IPS-18c (cell line): ENCODE results near the gene HES1.
"Not testable (repeated sequence)": the region's sequence is repeated elsewhere in the genome, so short reads cannot be mapped to it uniquely, and the experiment has no call there.

Experiments used
- H3K4me3 ChIP-seq: 2 replicates; pipeline ENCODE4 v1.7.0; 2013; ENCODE audit warnings: low read depth, mild to moderate bottlenecking, low read length, moderate library complexity; ENCODE audit not compliant: insufficient read depth
- H3K9me3 ChIP-seq: one replicate; pipeline ENCODE4 v1.6.1; 2013; ENCODE audit warnings: mild to moderate bottlenecking, low read length, moderate library complexity; ENCODE audit not compliant: control insufficient read depth, insufficient read depth

Gene HES1

DNA sequence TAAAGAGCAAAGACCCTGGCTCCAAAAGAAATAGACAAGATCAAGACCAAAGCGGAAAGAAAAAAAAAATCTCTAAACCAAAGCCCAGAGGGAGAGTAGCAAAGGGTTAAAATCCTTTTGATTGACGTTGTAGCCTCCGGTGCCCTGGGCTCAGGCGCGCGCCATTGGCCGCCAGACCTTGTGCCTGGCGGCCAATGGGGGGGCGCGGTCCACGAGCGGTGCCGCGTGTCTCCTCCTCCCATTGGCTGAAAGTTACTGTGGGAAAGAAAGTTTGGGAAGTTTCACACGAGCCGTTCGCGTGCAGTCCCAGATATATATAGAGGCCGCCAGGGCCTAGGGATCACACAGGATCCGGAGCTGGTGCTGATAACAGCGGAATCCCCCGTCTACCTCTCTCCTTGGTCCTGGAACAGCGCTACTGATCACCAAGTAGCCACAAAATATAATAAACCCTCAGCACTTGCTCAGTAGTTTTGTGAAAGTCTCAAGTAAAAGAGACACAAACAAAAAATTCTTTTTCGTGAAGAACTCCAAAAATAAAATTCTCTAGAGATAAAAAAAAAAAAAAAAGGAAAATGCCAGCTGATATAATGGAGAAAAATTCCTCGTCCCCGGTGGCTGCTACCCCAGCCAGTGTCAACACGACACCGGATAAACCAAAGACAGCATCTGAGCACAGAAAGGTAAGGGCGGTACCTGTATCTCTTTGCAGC, at the start of gene HES1:
Gene HES1, plus strand, starts transcription at position 343 of the 713 bp plus-strand sequence. Its CDS starts 233 bp downstream, at position 576.
- H3K4me3 ChIP-seq, result peak within 1 kb of the TSS; percentile 77
- no peaks in the 10 kb centered on the region for H3K9me3 ChIP-seq

GRCh38 chr3:194086388-194087075, 49.4 kb upstream of the HES1 start:
- no peaks in the 10 kb centered on the region for H3K9me3 ChIP-seq
- H3K4me3 ChIP-seq, result no peak overlapping the region

DNA sequence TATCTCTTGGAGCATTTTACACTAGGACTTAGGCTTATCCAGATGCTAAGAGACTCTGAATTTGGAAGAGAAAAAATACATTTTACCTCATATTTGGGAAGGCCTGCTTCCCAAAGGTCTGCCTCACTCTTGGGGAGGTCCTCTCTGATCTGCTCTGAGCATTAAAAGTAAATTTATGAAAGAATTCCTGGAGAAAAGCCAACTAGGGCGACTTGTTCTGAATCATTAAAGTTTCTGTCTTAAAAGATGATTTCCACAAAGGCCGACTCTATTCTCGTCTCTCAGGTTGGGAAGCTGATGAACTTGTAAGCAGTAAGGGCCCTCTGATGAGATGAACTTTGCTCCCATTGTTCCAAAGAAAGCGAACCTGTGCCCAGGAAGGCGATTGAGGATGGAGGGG, 48.7 kb upstream of the HES1 start:
- Histone ChIP-seq H3K4me3 (no peak overlapping the region), H3K9me3 (no peaks in the 10 kb centered on the region)

DNA sequence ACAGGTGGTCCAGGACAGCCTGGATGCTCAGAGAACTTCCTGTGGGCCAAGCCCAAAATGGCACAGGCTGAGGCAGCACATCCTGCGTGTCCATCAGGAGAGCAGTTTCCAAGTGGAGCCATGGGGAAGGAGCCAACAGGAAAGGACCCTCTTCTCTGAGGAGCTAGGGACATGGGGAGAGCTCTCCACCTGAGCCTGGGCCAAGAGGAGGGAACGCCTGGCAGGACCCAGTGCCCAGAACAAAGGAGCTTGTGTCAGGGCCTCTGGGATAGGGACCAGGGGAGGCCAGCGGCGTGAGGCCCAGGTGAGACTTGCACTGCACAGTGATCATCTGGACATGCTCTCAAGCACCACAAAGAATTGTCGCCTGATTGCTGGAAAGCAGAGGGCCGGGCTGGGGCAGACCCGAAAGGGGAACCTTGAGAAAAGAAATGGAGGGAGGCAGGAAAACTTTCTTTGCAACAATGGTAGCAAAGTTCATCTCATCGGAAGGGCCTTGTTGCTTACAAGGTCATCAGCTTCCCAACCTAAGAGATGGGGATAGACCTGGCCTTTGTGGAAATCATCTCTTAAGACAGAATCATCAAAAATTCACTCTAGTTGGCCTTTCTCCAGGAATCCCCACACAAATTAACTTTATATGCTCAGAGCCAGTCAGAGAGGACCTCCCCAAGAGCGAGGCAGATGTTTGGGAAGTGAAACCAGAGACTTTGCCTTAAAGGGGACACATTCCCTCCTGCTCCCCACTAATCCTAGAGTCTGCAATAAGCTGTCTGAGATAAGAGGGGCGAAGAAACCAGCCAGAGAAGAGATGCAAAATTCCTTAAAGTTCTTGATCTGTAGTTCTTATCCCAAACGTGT, 47.7 kb upstream of the HES1 start:
- Histone ChIP-seq H3K4me3 (no peak overlapping the region), H3K9me3 (no peaks in the 10 kb centered on the region)

GRCh38 chr3:194089357-194090177, 46.4 kb upstream of the HES1 start:
- Histone ChIP-seq H3K9me3 (no peaks in the 10 kb centered on the region), H3K4me3 (no peak overlapping the region)

DNA sequence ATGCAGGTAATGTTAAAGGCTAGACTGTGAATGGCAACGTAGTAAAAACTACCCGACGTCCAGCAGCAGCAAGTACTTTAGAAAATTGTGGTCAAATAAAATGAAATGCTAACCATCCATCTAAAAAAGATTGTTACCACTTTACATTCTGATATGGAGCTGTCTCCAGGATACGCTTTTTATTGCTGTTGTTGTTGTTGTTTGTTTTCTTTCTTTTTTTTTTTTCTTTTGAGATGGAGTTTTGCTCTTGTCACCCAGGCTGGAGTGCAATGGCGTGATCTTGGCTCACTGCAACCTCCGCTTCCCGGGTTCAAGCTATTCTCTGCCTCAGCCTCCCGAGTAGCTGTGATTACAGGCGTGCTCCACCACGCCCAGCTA, 45.8 kb upstream of the HES1 start:
- not testable (repeated sequence) for H3K4me3 ChIP-seq, H3K9me3 ChIP-seq

DNA sequence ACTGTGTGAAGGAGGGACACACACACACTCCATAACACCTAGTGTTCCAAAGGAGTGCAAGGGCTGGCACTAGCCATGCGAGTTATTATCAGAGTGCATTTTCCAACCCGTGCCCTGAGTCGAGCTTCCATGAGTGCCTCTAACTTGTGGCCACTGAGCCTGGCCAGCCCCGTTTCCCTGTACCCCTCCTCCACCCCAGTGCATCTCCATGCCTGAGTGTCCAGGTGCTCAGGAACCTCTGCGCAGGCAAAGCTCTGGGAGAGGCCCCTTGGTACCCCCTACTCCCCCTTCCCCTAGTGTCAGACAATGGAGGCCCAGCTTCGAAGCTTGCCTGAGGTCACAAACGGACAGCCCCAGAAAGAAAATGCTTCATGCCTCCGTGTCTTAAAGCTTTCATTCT, 45.2 kb upstream of the HES1 start:
- H3K4me3 ChIP-seq, result no peak overlapping the region
- no peaks in the 10 kb centered on the region for H3K9me3 ChIP-seq

GRCh38 chr3:194091141-194091540, 44.8 kb upstream of the HES1 start:
- Histone ChIP-seq H3K4me3 (no peak overlapping the region), H3K9me3 (no peaks in the 10 kb centered on the region)

GRCh38 chr3:194091897-194092296, 44.1 kb upstream of the HES1 start:
- H3K9me3 ChIP-seq, H3K4me3 ChIP-seq: not testable (repeated sequence)

DNA sequence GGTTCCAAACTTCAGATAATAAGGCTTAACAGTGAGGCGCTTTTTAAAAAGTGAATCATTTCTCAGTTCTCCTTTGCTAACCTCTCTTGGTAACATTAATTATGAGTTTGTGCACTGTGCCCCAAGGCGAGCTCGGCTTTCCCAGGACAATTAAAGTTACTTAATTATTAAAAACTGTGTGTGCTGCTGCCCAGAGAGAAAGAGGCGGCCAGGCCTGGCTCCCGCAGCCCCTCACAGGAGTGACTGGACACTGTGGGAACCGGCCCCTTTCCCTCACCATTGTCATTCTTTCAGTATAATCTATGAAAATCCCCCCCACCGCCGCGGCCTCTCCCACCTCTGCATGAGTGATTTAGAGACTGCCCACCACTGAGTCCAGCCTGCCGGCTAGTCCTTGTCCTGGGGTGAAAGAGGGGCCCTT, 43.1 kb upstream of the HES1 start:
- H3K9me3 ChIP-seq, result no peaks in the 10 kb centered on the region
- H3K4me3 ChIP-seq, result no peak overlapping the region

GRCh38 chr3:194093842-194094241, 42.1 kb upstream of the HES1 start:
- Histone ChIP-seq H3K9me3 (no peaks in the 10 kb centered on the region), H3K4me3 (no peak overlapping the region)

GRCh38 chr3:194095464-194095863, 40.5 kb upstream of the HES1 start:
- Histone ChIP-seq H3K4me3 (no peak overlapping the region), H3K9me3 (no peaks in the 10 kb centered on the region)

DNA sequence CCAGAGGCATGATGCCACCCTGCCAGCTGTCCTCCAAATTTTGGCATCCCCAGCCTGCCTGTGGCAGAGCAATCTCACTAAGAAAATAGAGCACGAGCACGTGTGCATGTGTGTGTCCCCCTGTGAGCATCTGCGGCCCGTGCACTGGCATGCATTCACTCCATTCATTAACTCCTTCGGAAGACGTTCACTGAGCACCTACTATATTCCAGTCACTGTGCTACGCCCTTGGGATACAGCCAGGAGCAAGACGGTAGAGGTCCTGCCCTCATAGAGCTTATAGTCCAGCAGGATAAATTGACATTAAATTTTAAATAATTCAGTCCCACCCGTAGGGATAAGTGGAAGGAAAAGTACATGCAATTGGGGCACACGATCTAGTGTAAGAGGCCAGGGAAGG, 40.0 kb upstream of the HES1 start:
- no peak overlapping the region for H3K4me3 ChIP-seq
- no peaks in the 10 kb centered on the region for H3K9me3 ChIP-seq

- H3K4me3 ChIP-seq, result no peak overlapping the region
- H3K9me3 ChIP-seq, result no peaks in the 10 kb centered on the region
Observed at GRCh38 chr3:194097141-194097882, 38.6 kb upstream of the HES1 start.

DNA sequence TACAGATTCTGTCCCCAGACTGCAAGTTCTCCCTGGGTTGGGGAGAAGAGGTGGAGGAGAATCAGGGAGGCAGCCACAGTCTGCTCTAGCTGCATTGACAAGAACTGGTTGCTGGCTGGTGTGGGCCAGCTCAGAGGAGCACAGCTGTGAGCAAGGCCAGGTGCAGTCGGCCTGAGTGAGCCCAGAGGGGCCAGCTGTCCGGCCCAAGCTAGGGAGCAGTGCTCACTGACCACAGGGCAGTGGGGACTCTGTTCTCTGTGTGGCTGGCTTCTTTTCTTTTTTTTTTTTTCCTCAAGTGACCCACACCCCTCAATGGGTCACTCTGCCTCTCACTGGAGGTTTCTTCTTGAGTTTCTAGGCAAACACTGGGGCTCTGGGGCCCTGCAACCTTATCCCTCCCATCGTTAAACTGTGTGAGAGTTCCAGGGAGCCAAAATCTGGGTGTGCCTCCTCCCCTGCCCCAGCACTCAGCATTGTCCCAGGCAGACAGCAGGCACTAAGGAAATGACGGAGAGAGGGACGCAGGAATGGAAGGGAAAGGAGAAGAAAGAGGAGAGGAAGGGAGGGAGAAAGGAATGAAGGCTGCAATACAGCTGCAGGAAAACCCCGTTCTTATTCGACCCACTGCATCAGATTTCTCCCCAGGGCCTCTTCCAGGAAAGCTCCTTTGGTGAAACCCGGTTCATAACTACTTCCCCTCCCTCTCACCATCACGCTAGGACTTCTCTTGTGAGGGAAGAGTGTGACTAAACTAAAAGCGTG, 37.7 kb upstream of the HES1 start:
- no peaks in the 10 kb centered on the region for H3K9me3 ChIP-seq
- no peak overlapping the region for H3K4me3 ChIP-seq

DNA sequence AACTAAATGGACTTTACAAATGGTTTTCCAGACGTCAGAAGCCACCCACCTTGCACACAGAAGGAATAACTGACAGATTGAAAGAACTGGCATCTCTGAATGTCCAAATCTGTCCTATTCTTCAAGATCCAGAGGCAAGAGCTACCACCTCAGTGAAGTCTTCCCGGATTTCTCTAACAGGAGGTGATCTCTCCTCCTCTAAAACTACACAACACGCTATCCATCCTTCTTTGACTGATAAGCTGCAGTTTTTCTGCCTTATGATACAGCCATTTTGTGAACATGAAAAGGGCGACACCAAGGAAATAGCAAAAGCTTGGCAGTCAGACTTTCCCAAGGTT, 37.1 kb upstream of the HES1 start:
- no peaks in the 10 kb centered on the region for H3K9me3 ChIP-seq
- no peak overlapping the region for H3K4me3 ChIP-seq
